ENCODE results near the gene TMED4. TPM values are rescaled to one million over a fixed set of nuclear protein-coding genes. Genes with fewer than 3 reads are reported as not detected.
"Not testable (repeated sequence)": the region's sequence is repeated elsewhere in the genome, so short reads cannot be mapped to it uniquely, and the experiment has no call there.

Gene TMED4
- total and polyA plus RNA-seq, 2 experiments from 2014 or later: 124 to 319 TPM

- Histone ChIP-seq H3K4me3 (no peak overlapping the region), H3K4me1 (ENCODE audit: low read depth) (no peaks in the 10 kb centered on the region), H3K36me3 (no peaks in the 10 kb centered on the region), H3K27ac (no peak overlapping the region), H3K9me3 (ENCODE audit: low read depth) (no peaks in the 10 kb centered on the region), H3K27me3 (no peaks in the 10 kb centered on the region)
- no peak for DNase-seq (ENCODE audit: low read depth in 1 of 2, low spot score in 1 of 2)
- TF ChIP-seq, protein P1, sequence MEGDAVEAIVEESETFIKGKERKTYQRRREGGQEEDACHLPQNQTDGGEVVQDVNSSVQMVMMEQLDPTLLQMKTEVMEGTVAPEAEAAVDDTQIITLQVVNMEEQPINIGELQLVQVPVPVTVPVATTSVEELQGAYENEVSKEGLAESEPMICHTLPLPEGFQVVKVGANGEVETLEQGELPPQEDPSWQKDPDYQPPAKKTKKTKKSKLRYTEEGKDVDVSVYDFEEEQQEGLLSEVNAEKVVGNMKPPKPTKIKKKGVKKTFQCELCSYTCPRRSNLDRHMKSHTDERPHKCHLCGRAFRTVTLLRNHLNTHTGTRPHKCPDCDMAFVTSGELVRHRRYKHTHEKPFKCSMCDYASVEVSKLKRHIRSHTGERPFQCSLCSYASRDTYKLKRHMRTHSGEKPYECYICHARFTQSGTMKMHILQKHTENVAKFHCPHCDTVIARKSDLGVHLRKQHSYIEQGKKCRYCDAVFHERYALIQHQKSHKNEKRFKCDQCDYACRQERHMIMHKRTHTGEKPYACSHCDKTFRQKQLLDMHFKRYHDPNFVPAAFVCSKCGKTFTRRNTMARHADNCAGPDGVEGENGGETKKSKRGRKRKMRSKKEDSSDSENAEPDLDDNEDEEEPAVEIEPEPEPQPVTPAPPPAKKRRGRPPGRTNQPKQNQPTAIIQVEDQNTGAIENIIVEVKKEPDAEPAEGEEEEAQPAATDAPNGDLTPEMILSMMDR (IDR thresholded peaks at IDR 0.05; ENCODE audit: low read depth, low read length): no peak
Measured at GRCh38 chr7:44557485-44557884, 24.5 kb downstream of the TMED4 start.

DNA sequence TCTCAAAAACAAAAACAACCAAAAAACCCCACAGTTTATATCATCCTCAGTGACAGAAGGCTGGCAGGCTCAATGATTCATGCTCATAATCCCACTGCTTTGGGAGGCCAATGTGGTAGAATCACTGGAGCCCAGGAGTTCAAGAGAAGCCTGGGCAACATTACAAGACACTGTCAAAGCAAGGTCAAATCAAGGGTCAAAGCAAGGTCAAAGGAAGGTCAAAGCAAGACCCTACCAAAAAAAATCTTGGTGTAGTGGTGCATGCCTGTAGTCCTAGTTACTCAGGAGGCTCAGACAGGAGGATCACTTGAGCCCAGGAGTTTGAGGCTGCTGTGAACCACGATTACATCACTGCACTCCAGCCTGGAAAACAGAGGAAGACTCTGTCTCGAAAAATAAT, 26.7 kb downstream of the TMED4 start:
- Histone ChIP-seq H3K4me1 (ENCODE audit: low read depth) (no peaks in the 10 kb centered on the region), H3K4me3 (no peak overlapping the region), H3K27me3 (no peaks in the 10 kb centered on the region), H3K9me3 (ENCODE audit: low read depth) (no peaks in the 10 kb centered on the region), H3K27ac (no peak overlapping the region), H3K36me3 (no peaks in the 10 kb centered on the region)
- DNase-seq (ENCODE audit: low read depth in 1 of 2, low spot score in 1 of 2): no peak
- TF ChIP-seq, protein P1 (IDR thresholded peaks at IDR 0.05; ENCODE audit: low read depth, low read length): no peak

- not testable (repeated sequence) for H3K9me3 ChIP-seq (ENCODE audit: low read depth); H3K27ac ChIP-seq; DNase-seq (ENCODE audit: low read depth in 1 of 2, low spot score in 1 of 2); H3K4me3 ChIP-seq; H3K36me3 ChIP-seq; H3K4me1 ChIP-seq (ENCODE audit: low read depth); H3K27me3 ChIP-seq
Measured at GRCh38 chr7:44552473-44553005, 29.5 kb downstream of the TMED4 start.

- Histone ChIP-seq H3K9me3 (ENCODE audit: low read depth) (no peaks in the 10 kb centered on the region), H3K36me3 (no peaks in the 10 kb centered on the region), H3K4me3 (no peak overlapping the region), H3K27me3 (no peaks in the 10 kb centered on the region), H3K4me1 (ENCODE audit: low read depth) (no peaks in the 10 kb centered on the region), H3K27ac (no peak overlapping the region)
- no peak for DNase-seq (ENCODE audit: low read depth in 1 of 2, low spot score in 1 of 2)
- TF ChIP-seq, protein P1 (IDR thresholded peaks at IDR 0.05; ENCODE audit: low read depth, low read length): no peak
Measured at GRCh38 chr7:44549457-44549856, 32.6 kb downstream of the TMED4 start.

DNA sequence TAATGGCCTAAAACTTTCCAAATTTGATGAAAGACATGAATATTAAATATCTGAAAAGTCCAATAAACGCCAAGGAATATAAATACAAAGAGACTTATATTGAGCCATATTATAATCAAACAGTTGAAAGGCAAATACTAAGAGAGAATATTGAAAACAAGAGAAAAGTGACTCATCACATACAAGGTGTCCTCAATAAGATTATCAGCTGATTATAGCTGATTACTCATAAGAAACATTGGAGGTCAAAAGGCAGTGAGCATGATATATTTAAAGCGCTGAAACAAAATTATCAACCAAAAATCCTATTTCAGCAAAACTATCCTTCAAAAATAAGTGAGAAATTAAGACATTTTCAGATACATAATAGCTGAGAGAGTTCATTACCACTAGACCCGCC, 33.1 kb downstream of the TMED4 start:
- no peak for DNase-seq (ENCODE audit: low read depth in 1 of 2, low spot score in 1 of 2)
- Histone ChIP-seq H3K27ac (no peak overlapping the region), H3K27me3 (no peaks in the 10 kb centered on the region), H3K4me3 (no peak overlapping the region), H3K9me3 (ENCODE audit: low read depth) (no peaks in the 10 kb centered on the region), H3K4me1 (ENCODE audit: low read depth) (no peaks in the 10 kb centered on the region), H3K36me3 (no peaks in the 10 kb centered on the region)
- TF ChIP-seq, protein P1 (IDR thresholded peaks at IDR 0.05; ENCODE audit: low read depth, low read length): no peak

DNA sequence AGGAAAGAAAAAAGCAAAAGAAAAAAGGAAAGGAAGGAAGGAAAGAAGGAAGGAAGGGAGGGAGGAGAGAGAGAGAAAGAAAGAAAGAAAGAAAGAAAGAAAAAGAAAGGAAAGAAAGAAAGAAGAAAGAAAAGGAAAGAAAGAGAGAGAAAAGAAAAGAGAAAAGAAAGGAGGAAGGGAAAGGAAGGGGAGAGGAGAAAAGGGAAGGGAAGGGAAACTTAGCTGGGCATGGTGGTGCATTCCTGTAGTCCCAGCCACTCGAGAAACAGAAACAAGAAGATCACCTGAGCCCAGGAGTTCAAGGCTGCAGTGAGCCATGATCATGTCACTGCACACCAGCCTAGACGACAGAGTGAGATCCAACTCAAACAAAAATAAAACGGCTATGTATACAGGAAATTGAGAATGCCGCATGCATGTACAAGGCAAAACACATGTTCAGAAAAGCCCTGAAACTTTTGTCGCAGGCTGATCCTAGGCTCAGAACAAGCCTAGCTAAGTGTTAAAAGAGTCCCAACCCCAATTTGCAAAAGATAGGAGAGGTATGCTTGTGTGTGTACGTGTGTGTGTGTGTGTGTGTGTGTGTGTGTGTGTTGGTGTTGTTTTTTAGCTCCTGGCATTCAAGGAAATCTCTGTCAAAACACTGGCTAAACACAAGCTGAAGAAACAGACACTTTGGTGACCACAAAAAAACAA, 34.3 kb downstream of the TMED4 start:
- Histone ChIP-seq H3K9me3 (ENCODE audit: low read depth) (no peaks in the 10 kb centered on the region), H3K36me3 (no peaks in the 10 kb centered on the region), H3K4me1 (ENCODE audit: low read depth) (no peaks in the 10 kb centered on the region), H3K27ac (no peak overlapping the region), H3K27me3 (no peaks in the 10 kb centered on the region), H3K4me3 (no peak overlapping the region)
- TF ChIP-seq, protein P1 (IDR thresholded peaks at IDR 0.05; ENCODE audit: low read depth, low read length): no peak
- peak in 1 of 2 donors; percentile 23 for DNase-seq (ENCODE audit: low read depth in 1 of 2, low spot score in 1 of 2)
